ENCODE measurements around the gene ROBO1. TPM values are rescaled to one million over a fixed set of nuclear protein-coding genes. Genes with fewer than 3 reads are reported as not detected.

The ROBO1 gene
- total RNA-seq, 1 donor from 2014 or later = 19.4 TPM

- no peak overlapping the region for H3K4me3 ChIP-seq (ENCODE audit: low read depth, low read length)
- TF ChIP-seq CTCF (conservative IDR thresholded peaks at IDR 0.05; ENCODE audit: low read depth, low read length) = no peak
- DNase-seq (ENCODE audit: low read depth) = no peak
These were observed 861.6 kb downstream of the ROBO1 start for GRCh38 chr3:78906245-78906644.

- no peak overlapping the region for H3K4me3 ChIP-seq (ENCODE audit: low read depth, low read length)
- no peak for DNase-seq (ENCODE audit: low read depth)
- TF ChIP-seq CTCF (conservative IDR thresholded peaks at IDR 0.05; ENCODE audit: low read depth, low read length) = no peak
These were observed 862.1 kb downstream of the ROBO1 start for GRCh38 chr3:78905700-78906099.

GRCh38 chr3:78901544-78901943 is 866.3 kb downstream of the ROBO1 start:
- no peak for DNase-seq (ENCODE audit: low read depth)
- no peak for TF ChIP-seq CTCF (conservative IDR thresholded peaks at IDR 0.05; ENCODE audit: low read depth, low read length)
- H3K4me3 ChIP-seq (ENCODE audit: low read depth, low read length) = no peak overlapping the region

GRCh38 chr3:78900880-78901279 is 866.9 kb downstream of the ROBO1 start:
- no peak for DNase-seq (ENCODE audit: low read depth)
- H3K4me3 ChIP-seq (ENCODE audit: low read depth, low read length) = no peak overlapping the region
- TF ChIP-seq CTCF (conservative IDR thresholded peaks at IDR 0.05; ENCODE audit: low read depth, low read length) = no peak

- no peak for DNase-seq (ENCODE audit: low read depth)
- no peak for TF ChIP-seq CTCF (conservative IDR thresholded peaks at IDR 0.05; ENCODE audit: low read depth, low read length)
- no peak overlapping the region for H3K4me3 ChIP-seq (ENCODE audit: low read depth, low read length)
These were observed 867.4 kb downstream of the ROBO1 start for GRCh38 chr3:78900426-78900825.

GRCh38 chr3:78895528-78895927 is 872.3 kb downstream of the ROBO1 start:
- H3K4me3 ChIP-seq (ENCODE audit: low read depth, low read length) = no peak overlapping the region
- TF ChIP-seq CTCF (conservative IDR thresholded peaks at IDR 0.05; ENCODE audit: low read depth, low read length) = no peak
- DNase-seq (ENCODE audit: low read depth) = no peak

- TF ChIP-seq CTCF (conservative IDR thresholded peaks at IDR 0.05; ENCODE audit: low read depth, low read length) = no peak
- no peak overlapping the region for H3K4me3 ChIP-seq (ENCODE audit: low read depth, low read length)
- no peak for DNase-seq (ENCODE audit: low read depth)
These were observed 873.0 kb downstream of the ROBO1 start for GRCh38 chr3:78894787-78895186.

Measured in epithelial cell of proximal tubule (primary cell).